Smooth muscle cell (in vitro differentiated cells): ENCODE results near the gene TMEM179. TPM values are rescaled to one million over a fixed set of nuclear protein-coding genes. Genes with fewer than 3 reads are reported as not detected.

Experiments used
- DNase-seq: peaks from one replicate; lab custom pipeline; 2025; ENCODE audit not compliant: unreplicated experiment; lab: John Stamatoyannopoulos, UW
- H2AFZ ChIP-seq: fragments of 200-600 bp; sonication (generic); 2 replicates; pipeline ENCODE4 v1.6.0; 2016; ENCODE audit warnings: antibody characterized with exemption, low read depth, mild to moderate bottlenecking
- H3F3A ChIP-seq: fragments of 200-600 bp; sonication (generic); 2 replicates; pipeline ENCODE4 v1.6.0; 2017; ENCODE audit warnings: antibody characterized with exemption, low read depth
- H3K27ac ChIP-seq: fragments of 200-600 bp; sonication (generic); 2 replicates; pipeline ENCODE4 v1.5.1; 2016; ENCODE audit warnings: low read depth, mild to moderate bottlenecking
- H3K27me3 ChIP-seq: fragments of 200-600 bp; sonication (generic); 2 replicates; pipeline ENCODE4 v1.6.1; 2016; ENCODE audit warnings: low read depth, mild to moderate bottlenecking
- H3K36me3 ChIP-seq: fragments of 200-600 bp; sonication (generic); 2 replicates; pipeline ENCODE4 v1.5.1; 2016; ENCODE audit warnings: low read depth
- H3K4me1 ChIP-seq: fragments of 200-600 bp; sonication (generic); 2 replicates; pipeline ENCODE4 v1.5.1; 2016; ENCODE audit warnings: low read depth
- H3K4me2 ChIP-seq: fragments of 200-600 bp; sonication (generic); 2 replicates; pipeline ENCODE4 v1.6.0; 2016; ENCODE audit warnings: mild to moderate bottlenecking
- H3K4me3 ChIP-seq: fragments of 200-600 bp; sonication (generic); 2 replicates; pipeline ENCODE4 v1.5.1; 2016; ENCODE audit warnings: mild to moderate bottlenecking
- H3K79me2 ChIP-seq: fragments of 200-600 bp; sonication (generic); 2 replicates; pipeline ENCODE4 v1.6.0; 2016; ENCODE audit warnings: low read depth, mild to moderate bottlenecking
- H3K9ac ChIP-seq: fragments of 200-600 bp; sonication (generic); 2 replicates; pipeline ENCODE4 v1.6.0; 2016; ENCODE audit warnings: low read depth
- H3K9me3 ChIP-seq: fragments of 200-600 bp; sonication (generic); replicated peaks from 2 replicates; pipeline ENCODE4 v1.5.1; 2016; ENCODE audit warnings: low read depth
- H4K20me1 ChIP-seq: fragments of 200-600 bp; sonication (generic); 2 replicates; pipeline ENCODE4 v1.6.0; 2016; ENCODE audit warnings: low read depth
- CTCF ChIP-seq: fragments of 200-600 bp; sonication (generic); IDR thresholded peaks from 2 replicates; pipeline ENCODE4 v1.5.1; 2017; ENCODE audit warnings: borderline replicate concordance, mild to moderate bottlenecking, antibody characterized with exemption; ENCODE audit not compliant: insufficient read depth, poor library complexity, severe bottlenecking
- WGBS: methylation state at CpG from one replicate; pipeline ENCODE4 v1.1.7; 2016; ENCODE audit warnings: low lambda C conversion rate; 5-methylcytosine and 5-hydroxymethylcytosine counted together
- polyA plus RNA-seq: library from polyadenylated mRNA; unstranded; fragments of >200 nt; fragmentation: Nextera tagmentation; extraction: Ambion mirVana; gene quantifications from 2 replicates; pipeline ENCODE4 v1.2.1, GENCODE V29; 2016
- total RNA-seq: library from RNA; depleted of rRNA; stranded (reverse); fragments of >200 nt; gene quantifications from 2 replicates; pipeline ENCODE4 v1.2.3, GENCODE V29; 2014

The TMEM179 gene
- total and polyA plus RNA-seq, 2 experiments from 2014 or later, result 0.87 to 4.8 TPM

GRCh38 chr14:104571246-104571645 is 33.3 kb downstream of the TMEM179 start:
- WGBS, result 65% methylated on average over 15 of the region's 16 CpGs
- H3K4me1 ChIP-seq, result peaks cover 14% of the 10 kb centered on the region
- no peaks in the 10 kb centered on the region for H3F3A ChIP-seq
- H3K27ac ChIP-seq, result no peak overlapping the region
- no peaks in the 10 kb centered on the region for H4K20me1 ChIP-seq
- no peak overlapping the region for H3K9ac ChIP-seq
- no peaks in the 10 kb centered on the region for H3K79me2 ChIP-seq
- no peak overlapping the region for H3K4me2 ChIP-seq
- H3K36me3 ChIP-seq, result no peaks in the 10 kb centered on the region
- H3K4me3 ChIP-seq, result no peak overlapping the region
- no peak for DNase-seq
- no peaks in the 10 kb centered on the region for H3K9me3 ChIP-seq
- no peaks in the 10 kb centered on the region for H3K27me3 ChIP-seq
- H2AFZ ChIP-seq, result no peak overlapping the region
- no peak for TF ChIP-seq CTCF

- no peak overlapping the region for H3K27ac ChIP-seq
- no peak overlapping the region for H3K9ac ChIP-seq
- no peaks in the 10 kb centered on the region for H3K36me3 ChIP-seq
- H4K20me1 ChIP-seq, result no peaks in the 10 kb centered on the region
- TF ChIP-seq CTCF, result no peak
- no peak for DNase-seq
- H3K9me3 ChIP-seq, result no peaks in the 10 kb centered on the region
- no peak overlapping the region for H3K4me2 ChIP-seq
- H3F3A ChIP-seq, result no peaks in the 10 kb centered on the region
- H3K27me3 ChIP-seq, result no peaks in the 10 kb centered on the region
- H3K4me1 ChIP-seq, result peaks cover 8% of the 10 kb centered on the region
- WGBS, result 68% methylated on average over 10 of the region's 10 CpGs
- no peak overlapping the region for H3K4me3 ChIP-seq
- no peaks in the 10 kb centered on the region for H3K79me2 ChIP-seq
- H2AFZ ChIP-seq, result no peak overlapping the region
Measured at GRCh38 chr14:104569435-104569834, 35.1 kb downstream of the TMEM179 start.

GRCh38 chr14:104568620-104569019 is 36.0 kb downstream of the TMEM179 start:
- no peaks in the 10 kb centered on the region for H3F3A ChIP-seq
- no peaks in the 10 kb centered on the region for H3K9me3 ChIP-seq
- no peak for DNase-seq
- H4K20me1 ChIP-seq, result no peaks in the 10 kb centered on the region
- H3K4me2 ChIP-seq, result no peak overlapping the region
- no peak overlapping the region for H3K4me3 ChIP-seq
- 95% methylated on average over 11 of the region's 11 CpGs for WGBS
- H3K36me3 ChIP-seq, result no peaks in the 10 kb centered on the region
- H2AFZ ChIP-seq, result no peak overlapping the region
- no peak overlapping the region for H3K9ac ChIP-seq
- H3K79me2 ChIP-seq, result no peaks in the 10 kb centered on the region
- no peak for TF ChIP-seq CTCF
- no peak overlapping the region for H3K27ac ChIP-seq
- H3K4me1 ChIP-seq, result no peaks in the 10 kb centered on the region
- H3K27me3 ChIP-seq, result no peaks in the 10 kb centered on the region

GRCh38 chr14:104567957-104568225 is 36.7 kb downstream of the TMEM179 start:
- Histone ChIP-seq H3K27ac (no peak overlapping the region), H2AFZ (no peak overlapping the region), H3K9ac (no peak overlapping the region), H3K36me3 (no peaks in the 10 kb centered on the region), H3K27me3 (no peaks in the 10 kb centered on the region), H3K4me1 (no peaks in the 10 kb centered on the region), H3F3A (no peaks in the 10 kb centered on the region), H3K9me3 (no peaks in the 10 kb centered on the region), H3K79me2 (no peaks in the 10 kb centered on the region), H3K4me2 (no peak overlapping the region), H4K20me1 (no peaks in the 10 kb centered on the region), H3K4me3 (no peak overlapping the region)
- TF ChIP-seq CTCF, result no peak
- no peak for DNase-seq
- WGBS, result 88% methylated on average over 9 of the region's 9 CpGs
